OCI-LY3 (cell line): ENCODE measurements around the gene HORMAD1.

ENCODE experiments used
- H2AFZ ChIP-seq: fragments of 200-600, 300-600 bp; shearing (Covaris generic); 2 replicates; pipeline ENCODE4 v1.6.0; 2014; ENCODE audit warnings: antibody characterized with exemption, low read depth, low read length
- H3K27ac ChIP-seq: fragments of 200-600, 300-600 bp; sonication (generic); 2 replicates; pipeline ENCODE4 v1.5.1; 2014; ENCODE audit warnings: mild to moderate bottlenecking, low read length, moderate library complexity, mixed read lengths
- H3K27me3 ChIP-seq: fragments of 200-600, 300-600 bp; sonication (generic); 2 replicates; pipeline ENCODE4 v1.6.1; 2014; ENCODE audit warnings: low read depth, low read length, mixed read lengths
- H3K36me3 ChIP-seq: fragments of 200-600, 300-600 bp; sonication (generic); replicated peaks from 2 replicates; pipeline ENCODE3; 2014; ENCODE audit warnings: low read depth, low read length, mixed read lengths
- H3K4me1 ChIP-seq: fragments of 300-600, 200-600 bp; sonication (generic); 2 replicates; pipeline ENCODE4 v1.6.1; 2014; ENCODE audit warnings: low read length, mixed read lengths
- H3K4me2 ChIP-seq: fragments of 200-600, 300-600 bp; sonication (generic); 2 replicates; pipeline ENCODE4 v1.6.1; 2014; ENCODE audit warnings: low read length, mixed read lengths
- H3K4me3 ChIP-seq: fragments of 300-600, 200-600 bp; sonication (generic); 2 replicates; pipeline ENCODE4 v1.5.1; 2014; ENCODE audit warnings: antibody characterized with exemption, mild to moderate bottlenecking, low read length, moderate library complexity
- H3K79me2 ChIP-seq: fragments of 300-600, 200-600 bp; shearing (Covaris generic); 2 replicates; pipeline ENCODE4 v1.6.1; 2014; ENCODE audit warnings: mild to moderate bottlenecking, low read length, mixed read lengths
- H3K9ac ChIP-seq: fragments of 300-600, 200-600 bp; shearing (Covaris generic); 2 replicates; pipeline ENCODE4 v1.6.0; 2014; ENCODE audit warnings: mild to moderate bottlenecking, low read length, moderate library complexity
- H3K9me3 ChIP-seq: fragments of 200-600, 300-600 bp; shearing (Covaris generic); 2 replicates; pipeline ENCODE4 v1.6.1; 2014; ENCODE audit warnings: low read length, mixed read lengths; ENCODE audit not compliant: insufficient read depth
- H4K20me1 ChIP-seq: fragments of 200-600, 300-600 bp; sonication (generic); 2 replicates; pipeline ENCODE4 v1.6.1; 2016; ENCODE audit warnings: low read length, mixed read lengths; ENCODE audit not compliant: insufficient read depth
- CTCF ChIP-seq: fragments of 200-600, 300-600 bp; sonication (generic); IDR thresholded peaks from 2 replicates; pipeline ENCODE4 v1.5.1; 2014; ENCODE audit warnings: antibody characterized with exemption, low read length, low read depth
- EZH2phosphoT487 ChIP-seq: fragments of 200-600 bp; shearing (Covaris generic); IDR thresholded peaks from 2 replicates; pipeline ENCODE4 v1.6.1; 2018; ENCODE audit warnings: antibody characterized with exemption, mixed run types, low read depth

HORMAD1 gene

GRCh38 chr1:150692720-150693119 lies 28.0 kb downstream of the HORMAD1 start:
- H3K4me1 ChIP-seq, result peaks cover 6% of the 10 kb centered on the region
- TF ChIP-seq CTCF (no peak), EZH2phosphoT487 (no peak)
- no peak overlapping the region for H3K27ac ChIP-seq
- no peaks in the 10 kb centered on the region for H3K9me3 ChIP-seq
- H3K27me3 ChIP-seq, result no peaks in the 10 kb centered on the region
- no peaks in the 10 kb centered on the region for H4K20me1 ChIP-seq
- no peak overlapping the region for H2AFZ ChIP-seq
- peaks cover 22% of the 10 kb centered on the region for H3K36me3 ChIP-seq
- H3K9ac ChIP-seq, result no peak overlapping the region
- no peak overlapping the region for H3K4me2 ChIP-seq
- no peak overlapping the region for H3K4me3 ChIP-seq
- H3K79me2 ChIP-seq, result peaks cover 5% of the 10 kb centered on the region; the same call in 1 of the 2 replicates

GRCh38 chr1:150688763-150689162 lies 31.9 kb downstream of the HORMAD1 start:
- Histone ChIP-seq H2AFZ (no peak overlapping the region), H4K20me1 (no peaks in the 10 kb centered on the region), H3K9me3 (no peaks in the 10 kb centered on the region), H3K9ac (no peak overlapping the region), H3K4me1 (no peaks in the 10 kb centered on the region), H3K4me3 (no peak overlapping the region), H3K79me2 (no peaks in the 10 kb centered on the region), H3K4me2 (no peak overlapping the region), H3K27me3 (no peaks in the 10 kb centered on the region), H3K36me3 (peaks cover 14% of the 10 kb centered on the region), H3K27ac (no peak overlapping the region)
- TF ChIP-seq EZH2phosphoT487 (no peak), CTCF (no peak)

- Histone ChIP-seq H4K20me1 (no peaks in the 10 kb centered on the region), H3K4me3 (no peak overlapping the region), H3K79me2 (no peaks in the 10 kb centered on the region), H2AFZ (no peak overlapping the region), H3K9ac (no peak overlapping the region), H3K27me3 (no peaks in the 10 kb centered on the region), H3K36me3 (peaks cover 9% of the 10 kb centered on the region), H3K4me1 (no peaks in the 10 kb centered on the region), H3K27ac (no peak overlapping the region), H3K9me3 (no peaks in the 10 kb centered on the region), H3K4me2 (no peak overlapping the region)
- TF ChIP-seq EZH2phosphoT487 (no peak), CTCF (no peak)
These were observed 34.4 kb downstream of the HORMAD1 start for GRCh38 chr1:150686275-150686674.

- Histone ChIP-seq H3K79me2 (no peaks in the 10 kb centered on the region), H3K4me1 (no peaks in the 10 kb centered on the region), H3K27me3 (no peaks in the 10 kb centered on the region), H4K20me1 (no peaks in the 10 kb centered on the region), H3K27ac (no peak overlapping the region), H3K4me2 (no peak overlapping the region), H3K9me3 (no peaks in the 10 kb centered on the region), H2AFZ (no peak overlapping the region), H3K9ac (no peak overlapping the region), H3K36me3 (peaks cover 9% of the 10 kb centered on the region), H3K4me3 (no peak overlapping the region)
- TF ChIP-seq CTCF (no peak), EZH2phosphoT487 (no peak)
These were observed 36.8 kb downstream of the HORMAD1 start for GRCh38 chr1:150683914-150684313.
